Loucy (cell line): ENCODE results near the gene PRTG.
A peak's percentile ranks its signal among the peaks of the same experiment; 100 is the strongest.
"Not testable (repeated sequence)": the region's sequence is repeated elsewhere in the genome, so short reads cannot be mapped to it uniquely, and the experiment has no call there.

Experiments
- H2AFZ ChIP-seq: fragments of 200-600 bp; sonication (generic); 2 replicates; pipeline ENCODE4 v1.6.0; 2016; ENCODE audit warnings: antibody characterized with exemption, mild to moderate bottlenecking, low read length, moderate library complexity
- H3F3A ChIP-seq: fragments of 200-600 bp; 2 replicates; pipeline ENCODE4 v1.6.0; 2016; ENCODE audit warnings: antibody characterized with exemption, low read depth, mild to moderate bottlenecking
- H3K27me3 ChIP-seq: fragments of 200-600 bp; sonication (generic); 2 replicates; pipeline ENCODE4 v1.6.1; 2014; ENCODE audit warnings: low read length, mild to moderate bottlenecking; ENCODE audit not compliant: insufficient read depth, poor library complexity, severe bottlenecking
- H3K36me3 ChIP-seq: fragments of 200-600 bp; sonication (generic); 2 replicates; pipeline ENCODE4 v1.6.1; 2016; ENCODE audit warnings: low read length; ENCODE audit not compliant: insufficient read depth
- H3K4me1 ChIP-seq: fragments of 200-600 bp; sonication (generic); 2 replicates; pipeline ENCODE4 v1.5.1; 2014; ENCODE audit warnings: low read length, mild to moderate bottlenecking; ENCODE audit not compliant: insufficient read depth, poor library complexity, severe bottlenecking
- H3K4me2 ChIP-seq: fragments of 200-600 bp; sonication (generic); 2 replicates; pipeline ENCODE4 v1.6.0; 2014; ENCODE audit warnings: antibody characterized with exemption, low read length, low read depth, mild to moderate bottlenecking; ENCODE audit not compliant: poor library complexity, severe bottlenecking
- H3K4me3 ChIP-seq: fragments of 200-600 bp; sonication (generic); 2 replicates; pipeline ENCODE4 v1.5.1; 2014; ENCODE audit warnings: low read length, mild to moderate bottlenecking, mixed read lengths; ENCODE audit not compliant: poor library complexity, severe bottlenecking
- H3K79me2 ChIP-seq: fragments of 200-600 bp; sonication (generic); 2 replicates; pipeline ENCODE4 v1.6.1; 2014; ENCODE audit warnings: low read length; ENCODE audit not compliant: insufficient read depth
- H3K9ac ChIP-seq: fragments of 200-600 bp; sonication (generic); 2 replicates; pipeline ENCODE4 v1.6.0; 2014; ENCODE audit warnings: mild to moderate bottlenecking, low read depth, low read length, moderate library complexity; ENCODE audit not compliant: poor library complexity, severe bottlenecking
- H3K9me2 ChIP-seq: fragments of 200-600 bp; sonication (generic); replicated peaks from 2 replicates; pipeline ENCODE4 v1.6.1; 2016; ENCODE audit warnings: low read depth, low read length, mixed read lengths
- H3K9me3 ChIP-seq: fragments of 200-600 bp; sonication (generic); 2 replicates; pipeline ENCODE4 v1.6.1; 2014; ENCODE audit warnings: mild to moderate bottlenecking, antibody characterized with exemption, low read length, low read depth; ENCODE audit not compliant: insufficient read depth
- H4K20me1 ChIP-seq: fragments of 200-600 bp; sonication (generic); 2 replicates; pipeline ENCODE4 v1.6.0; 2014; ENCODE audit warnings: antibody characterized with exemption, low read length, mild to moderate bottlenecking; ENCODE audit not compliant: insufficient read depth, poor library complexity, severe bottlenecking
- EZH2phosphoT487 ChIP-seq: fragments of 200-600 bp; IDR thresholded peaks from 2 replicates; pipeline ENCODE4 v1.6.1; 2018; ENCODE audit warnings: antibody characterized with exemption, mild to moderate bottlenecking, moderate library complexity, borderline replicate concordance
- TF ChIP-seq, protein P1 (sequence below): fragments of 200-600 bp; sonication (generic); conservative IDR thresholded peaks from 2 replicates; pipeline ENCODE4 v1.5.1; 2014; ENCODE audit warnings: mild to moderate bottlenecking, antibody characterized with exemption, low read length

PRTG gene

DNA sequence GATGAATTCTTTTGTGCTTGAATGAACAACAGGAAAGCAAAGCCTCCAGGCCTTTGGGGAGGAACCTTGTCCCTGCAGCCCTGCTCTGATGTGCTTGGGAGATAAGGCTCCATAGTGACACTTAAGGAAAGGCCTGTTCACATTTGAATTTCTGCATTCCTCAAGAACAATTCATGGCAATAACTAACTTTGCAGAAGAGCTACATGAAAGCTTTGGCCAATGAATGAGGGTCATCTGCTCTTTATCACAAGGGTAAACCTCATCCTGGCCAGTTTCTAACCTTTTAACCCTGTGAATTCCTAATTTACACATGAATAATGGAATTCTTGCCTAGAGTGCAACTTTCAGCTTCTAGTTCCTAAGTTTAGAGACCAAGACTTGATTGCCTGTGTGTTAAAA, 5.6 kb downstream of the PRTG start:
- H3F3A ChIP-seq = no peaks in the 10 kb centered on the region
- TF ChIP-seq EZH2phosphoT487 = no peak
- TF ChIP-seq, protein P1, sequence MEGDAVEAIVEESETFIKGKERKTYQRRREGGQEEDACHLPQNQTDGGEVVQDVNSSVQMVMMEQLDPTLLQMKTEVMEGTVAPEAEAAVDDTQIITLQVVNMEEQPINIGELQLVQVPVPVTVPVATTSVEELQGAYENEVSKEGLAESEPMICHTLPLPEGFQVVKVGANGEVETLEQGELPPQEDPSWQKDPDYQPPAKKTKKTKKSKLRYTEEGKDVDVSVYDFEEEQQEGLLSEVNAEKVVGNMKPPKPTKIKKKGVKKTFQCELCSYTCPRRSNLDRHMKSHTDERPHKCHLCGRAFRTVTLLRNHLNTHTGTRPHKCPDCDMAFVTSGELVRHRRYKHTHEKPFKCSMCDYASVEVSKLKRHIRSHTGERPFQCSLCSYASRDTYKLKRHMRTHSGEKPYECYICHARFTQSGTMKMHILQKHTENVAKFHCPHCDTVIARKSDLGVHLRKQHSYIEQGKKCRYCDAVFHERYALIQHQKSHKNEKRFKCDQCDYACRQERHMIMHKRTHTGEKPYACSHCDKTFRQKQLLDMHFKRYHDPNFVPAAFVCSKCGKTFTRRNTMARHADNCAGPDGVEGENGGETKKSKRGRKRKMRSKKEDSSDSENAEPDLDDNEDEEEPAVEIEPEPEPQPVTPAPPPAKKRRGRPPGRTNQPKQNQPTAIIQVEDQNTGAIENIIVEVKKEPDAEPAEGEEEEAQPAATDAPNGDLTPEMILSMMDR = no peak
- no peaks in the 10 kb centered on the region for H3K79me2 ChIP-seq
- H2AFZ ChIP-seq = no peak overlapping the region
- H3K36me3 ChIP-seq = no peaks in the 10 kb centered on the region
- no peaks in the 10 kb centered on the region for H4K20me1 ChIP-seq
- peaks cover 12% of the 10 kb centered on the region for H3K27me3 ChIP-seq
- H3K4me1 ChIP-seq = peaks cover 13% of the 10 kb centered on the region
- H3K9ac ChIP-seq = no peak overlapping the region
- peak overlapping the region; percentile 8 for H3K4me2 ChIP-seq
- H3K4me3 ChIP-seq = no peak overlapping the region
- no peaks in the 10 kb centered on the region for H3K9me2 ChIP-seq
- H3K9me3 ChIP-seq = no peaks in the 10 kb centered on the region

GRCh38 chr15:55736756-55737155, 6.2 kb downstream of the PRTG start:
- no peak overlapping the region for H2AFZ ChIP-seq
- no peaks in the 10 kb centered on the region for H3F3A ChIP-seq
- TF ChIP-seq EZH2phosphoT487 = no peak
- TF ChIP-seq, protein P1 = no peak
- H3K4me1 ChIP-seq = peaks cover 10% of the 10 kb centered on the region
- H3K9me2 ChIP-seq = no peaks in the 10 kb centered on the region
- peak overlapping the region; percentile 8 for H3K4me2 ChIP-seq
- no peak overlapping the region for H3K4me3 ChIP-seq
- no peak overlapping the region for H3K9ac ChIP-seq
- H4K20me1 ChIP-seq = no peaks in the 10 kb centered on the region
- H3K9me3 ChIP-seq = no peaks in the 10 kb centered on the region
- peaks cover 12% of the 10 kb centered on the region for H3K27me3 ChIP-seq
- no peaks in the 10 kb centered on the region for H3K36me3 ChIP-seq
- H3K79me2 ChIP-seq = no peaks in the 10 kb centered on the region

DNA sequence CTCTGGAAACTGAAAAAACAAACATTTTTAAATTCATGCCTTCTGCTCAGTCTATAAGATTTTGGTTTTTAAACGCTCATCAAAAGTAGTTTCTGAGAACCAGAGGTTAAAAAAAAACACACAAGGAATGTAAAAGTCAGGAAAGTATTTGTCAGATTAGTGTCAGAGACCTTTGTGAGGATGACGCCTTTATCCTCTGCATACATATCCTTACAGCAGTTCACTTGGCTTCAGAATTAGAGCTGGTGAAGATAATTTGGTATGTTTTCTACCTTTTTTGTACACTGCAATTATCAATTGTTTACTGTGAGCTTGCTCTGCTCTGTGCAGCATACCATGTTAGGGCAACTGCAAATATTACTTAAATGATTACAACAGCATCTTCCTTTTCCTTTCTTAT, 8.3 kb downstream of the PRTG start:
- Histone ChIP-seq H3K4me3 (no peak overlapping the region), H3K9ac (no peak overlapping the region), H3K27me3 (no peaks in the 10 kb centered on the region)

GRCh38 chr15:55733461-55733860, 9.5 kb downstream of the PRTG start:
- H3K79me2 ChIP-seq, H3K4me3 ChIP-seq, H2AFZ ChIP-seq, H3K36me3 ChIP-seq, H3K9ac ChIP-seq, H3K9me2 ChIP-seq, H3K4me2 ChIP-seq, H3K4me1 ChIP-seq, H3F3A ChIP-seq, H3K27me3 ChIP-seq, H3K9me3 ChIP-seq, H4K20me1 ChIP-seq: not testable (repeated sequence)

More for the DNA sequence above, 8.3 kb downstream of the PRTG start:
- Histone ChIP-seq H4K20me1 (no peaks in the 10 kb centered on the region), H3K4me1 (peaks cover 7% of the 10 kb centered on the region), H3K79me2 (no peaks in the 10 kb centered on the region), H3K9me3 (no peaks in the 10 kb centered on the region), H3K9me2 (no peaks in the 10 kb centered on the region), H3F3A (no peaks in the 10 kb centered on the region), H2AFZ (no peak overlapping the region), H3K4me2 (no peak overlapping the region), H3K36me3 (no peaks in the 10 kb centered on the region)
- no peak for TF ChIP-seq EZH2phosphoT487
- TF ChIP-seq, protein P1 = no peak
